Activated CD4-positive, alpha-beta memory T cell treated with anti-CD3 and anti-CD28 coated beads for 36 hours (primary cell): Measurements from ENCODE around the gene MORN1. TPM values are rescaled to one million over a fixed set of nuclear protein-coding genes. Genes with fewer than 3 reads are reported as not detected.

Experiments
- CTCF ChIA-PET: fragments of 350-600 bp; sonication (Branson Sonifier 250); formaldehyde crosslinking; loops from one replicate; lab custom pipeline; 2021; ENCODE audit warnings: antibody characterized with exemption, inconsistent platforms; lab: Charles Lee
- POLR2A ChIA-PET: fragments of 350-600 bp; sonication (Branson Sonifier 250); formaldehyde crosslinking; loops from one replicate; lab custom pipeline; 2021; ENCODE audit warnings: antibody characterized with exemption; lab: Charles Lee
- DNase-seq: peaks from one replicate; pipeline ENCODE4 v3.0.0-alpha.2; 2020
- H3K27ac Mint-ChIP-seq: one replicate; pipeline ENCODE4 v1.8.0; 2021; ENCODE audit warnings: mixed read lengths
- H3K27me3 Mint-ChIP-seq: one replicate; pipeline ENCODE4 v1.8.0; 2021; ENCODE audit warnings: mixed read lengths
- H3K36me3 Mint-ChIP-seq: one replicate; pipeline ENCODE4 v1.8.0; 2021; ENCODE audit warnings: mixed read lengths
- H3K4me1 Mint-ChIP-seq: one replicate; pipeline ENCODE4 v1.8.0; 2021; ENCODE audit warnings: low read depth, mixed read lengths
- H3K4me3 Mint-ChIP-seq: one replicate; pipeline ENCODE4 v1.8.0; 2021; ENCODE audit warnings: mild to moderate bottlenecking, mixed read lengths
- H3K9me3 Mint-ChIP-seq: one replicate; pipeline ENCODE4 v1.8.0; 2021; ENCODE audit warnings: mixed read lengths
- intact Hi-C: fragments of 100-400 bp; cut with micrococcal nuclease; formaldehyde crosslinking; loops from one replicate; pipeline ENCODE4 v1.15.1; 2023
- total RNA-seq, 2 experiments: library from RNA; stranded (reverse); gene quantifications; one replicate each; pipeline ENCODE4 v1.2.3, GENCODE V29; 2021

Gene MORN1
- total RNA-seq, 2 experiments from 2014 or later, result 5.4 to 6.3 TPM

DNA sequence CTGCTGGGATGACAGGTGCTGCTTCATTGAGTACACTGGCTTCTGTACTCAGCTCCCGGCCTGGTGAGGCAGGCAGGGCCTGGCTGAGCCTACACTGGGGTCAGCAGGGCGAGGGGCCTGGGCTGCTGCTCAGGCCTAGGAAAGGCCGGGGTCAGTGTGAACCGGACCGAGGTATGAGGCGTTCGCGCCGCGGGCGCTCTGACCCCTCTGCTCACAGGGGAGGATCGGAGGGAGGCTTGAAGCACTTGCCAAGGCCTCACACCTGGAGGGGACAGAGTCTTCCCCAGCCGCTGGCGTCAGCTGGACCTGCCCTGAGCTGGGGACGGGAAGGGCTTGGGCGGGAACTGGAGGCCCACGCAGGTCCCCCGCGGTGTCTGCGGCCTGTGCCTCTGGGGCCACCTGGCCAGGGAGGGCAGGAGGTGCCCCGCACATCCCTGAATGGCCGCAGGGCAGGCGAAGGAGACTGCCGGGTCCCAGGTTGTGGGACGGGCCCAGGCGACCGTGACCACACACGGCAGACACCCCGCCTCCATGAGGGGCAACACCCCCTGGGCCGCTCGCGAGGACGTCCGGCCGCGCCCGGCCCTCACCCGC, 20.5 kb upstream of the MORN1 start:
- Mint-ChIP-seq H3K36me3 (peaks cover 10% of the 10 kb centered on the region), H3K27ac (peak overlapping the region; percentile 76), H3K4me1 (peaks cover 31% of the 10 kb centered on the region), H3K9me3 (no peaks in the 10 kb centered on the region), H3K27me3 (no peaks in the 10 kb centered on the region), H3K4me3 (peak overlapping the region; percentile 88)
- ChIA-PET POLR2A (interaction anchor here (1.7 to 1.9 kb wide), 2 partner anchors 20 to 174 kb away, joined by 7 read pairs; partner anchors contain the start of genes MORN1, PRXL2B and RER1), CTCF (interaction anchor here (0.9 to 2.4 kb wide), 3 partner anchors 136 to 375 kb away, joined by 4 to 15 read pairs (median 8); partner anchors contain the start of gene FAAP20)
- no peak for DNase-seq
- intact Hi-C loops, result loop anchor here (1.0 to 10.0 kb wide), 5 partner anchors 21 to 497 kb away; partner anchors contain the start of genes CALML6, MORN1, PANK4 and RER1

DNA sequence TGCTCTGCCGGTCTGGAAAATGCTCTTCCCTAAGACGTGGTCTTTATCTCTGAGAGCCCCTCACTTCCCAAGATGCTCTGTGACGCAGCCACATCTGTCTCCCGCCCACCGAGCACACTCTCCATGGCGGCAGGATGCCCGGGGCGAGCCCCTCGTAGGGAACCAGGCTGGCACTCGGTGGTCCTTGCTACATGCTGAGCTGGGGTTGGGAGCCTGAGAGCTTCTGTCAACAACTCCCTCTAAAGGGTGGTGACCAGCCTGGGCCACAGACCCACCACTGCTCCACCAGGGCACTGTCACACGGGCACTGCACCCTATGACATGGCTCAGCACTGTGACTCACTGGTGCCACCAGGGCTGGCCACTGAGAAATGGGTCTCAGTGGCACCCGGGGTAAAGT, 18.4 kb upstream of the MORN1 start:
- H3K9me3 Mint-ChIP-seq, result no peaks in the 10 kb centered on the region
- H3K36me3 Mint-ChIP-seq, result peaks cover 15% of the 10 kb centered on the region
- no peak overlapping the region for H3K4me3 Mint-ChIP-seq
- H3K27me3 Mint-ChIP-seq, result no peaks in the 10 kb centered on the region
- intact Hi-C loops, result loop anchor here (5.0 to 10.0 kb wide), 2 partner anchors 233 to 495 kb away; partner anchors contain the start of genes CALML6 and TMEM52
- no peak overlapping the region for H3K27ac Mint-ChIP-seq
- ChIA-PET POLR2A (interaction anchor here (0.6 to 1.3 kb wide), 2 partner anchors 16 to 116 kb away, joined by 3 read pairs; partner anchors contain the start of gene PANK4), CTCF (no interaction called here)
- DNase-seq, result no peak
- peaks cover 14% of the 10 kb centered on the region for H3K4me1 Mint-ChIP-seq

DNA sequence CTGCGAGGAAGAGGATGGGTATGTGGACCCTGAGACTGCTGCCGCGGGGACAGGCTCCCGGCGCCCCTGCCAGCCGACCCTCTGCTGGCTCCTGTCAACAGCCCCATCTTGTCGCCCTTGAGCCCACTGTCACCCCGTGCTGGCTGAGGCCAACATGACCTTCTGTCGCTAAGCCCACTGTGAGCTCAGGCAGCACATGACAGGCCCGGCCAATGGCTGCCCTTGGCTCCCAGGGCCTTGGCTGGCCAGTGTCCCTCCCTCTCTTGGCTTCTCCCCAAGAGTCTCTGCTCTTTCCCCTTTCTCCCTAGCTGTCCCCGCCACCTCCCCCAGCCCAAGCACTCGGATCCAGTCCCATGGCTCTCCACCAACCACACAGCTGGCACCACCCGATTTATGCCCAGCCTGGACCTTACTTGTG, 17.5 kb upstream of the MORN1 start:
- H3K4me3 Mint-ChIP-seq, result no peak overlapping the region
- H3K27me3 Mint-ChIP-seq, result no peaks in the 10 kb centered on the region
- H3K9me3 Mint-ChIP-seq, result no peaks in the 10 kb centered on the region
- H3K36me3 Mint-ChIP-seq, result peaks cover 19% of the 10 kb centered on the region
- ChIA-PET POLR2A (interaction anchor here (1.3 kb wide), 1 partner anchor 117 kb away, joined by 3 read pairs; the partner anchor contains the start of gene PANK4), CTCF (no interaction called here)
- H3K27ac Mint-ChIP-seq, result no peak overlapping the region
- intact Hi-C loops, result no loop called here
- no peak for DNase-seq
- H3K4me1 Mint-ChIP-seq, result peaks cover 7% of the 10 kb centered on the region

DNA sequence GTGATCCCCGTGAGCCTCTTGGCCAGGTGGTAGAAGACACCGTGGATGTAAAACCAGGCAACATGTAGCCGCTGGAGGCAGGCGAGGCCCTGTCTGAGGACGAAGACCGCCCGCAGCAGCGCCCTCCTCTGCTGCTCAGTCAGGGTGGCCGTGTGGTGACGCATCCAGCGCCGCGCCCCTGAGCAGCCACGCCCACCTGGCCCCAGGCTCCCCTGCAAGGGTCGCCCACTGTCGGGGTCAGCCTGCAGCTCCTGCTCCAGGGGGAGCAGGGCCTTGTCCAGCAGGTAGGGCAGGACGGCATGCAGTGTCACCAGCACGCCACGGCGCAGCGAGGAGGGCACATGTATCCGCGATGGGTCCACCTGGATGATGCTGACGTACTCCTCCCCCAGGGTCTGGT, 17.1 kb upstream of the MORN1 start:
- Mint-ChIP-seq H3K4me3 (no peak overlapping the region), H3K9me3 (no peaks in the 10 kb centered on the region), H3K36me3 (peaks cover 21% of the 10 kb centered on the region), H3K27me3 (no peaks in the 10 kb centered on the region), H3K4me1 (peaks cover 7% of the 10 kb centered on the region), H3K27ac (no peak overlapping the region)
- intact Hi-C loops, result no loop called here
- DNase-seq, result no peak
- ChIA-PET CTCF (no interaction called here), POLR2A (no interaction called here)

DNA sequence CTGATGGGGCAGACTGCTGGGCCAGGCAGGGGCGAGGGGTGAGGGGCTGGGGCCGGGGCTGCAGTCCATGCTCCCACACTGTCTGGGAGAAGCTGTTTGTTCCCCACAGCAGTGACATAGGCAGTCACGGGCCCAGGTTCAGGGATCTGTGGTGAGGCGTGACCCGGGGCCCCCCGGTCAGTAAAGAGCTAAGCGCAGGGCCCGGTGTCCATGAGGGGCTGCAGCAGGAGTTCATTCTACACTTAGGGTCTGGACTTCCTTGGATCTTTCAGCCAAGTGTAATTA, 16.6 kb upstream of the MORN1 start:
- ChIA-PET CTCF (no interaction called here), POLR2A (no interaction called here)
- Mint-ChIP-seq H3K27ac (no peak overlapping the region), H3K27me3 (no peaks in the 10 kb centered on the region), H3K4me1 (peaks cover 7% of the 10 kb centered on the region), H3K9me3 (no peaks in the 10 kb centered on the region), H3K36me3 (peaks cover 22% of the 10 kb centered on the region), H3K4me3 (no peak overlapping the region)
- intact Hi-C loops, result no loop called here
- no peak for DNase-seq

DNA sequence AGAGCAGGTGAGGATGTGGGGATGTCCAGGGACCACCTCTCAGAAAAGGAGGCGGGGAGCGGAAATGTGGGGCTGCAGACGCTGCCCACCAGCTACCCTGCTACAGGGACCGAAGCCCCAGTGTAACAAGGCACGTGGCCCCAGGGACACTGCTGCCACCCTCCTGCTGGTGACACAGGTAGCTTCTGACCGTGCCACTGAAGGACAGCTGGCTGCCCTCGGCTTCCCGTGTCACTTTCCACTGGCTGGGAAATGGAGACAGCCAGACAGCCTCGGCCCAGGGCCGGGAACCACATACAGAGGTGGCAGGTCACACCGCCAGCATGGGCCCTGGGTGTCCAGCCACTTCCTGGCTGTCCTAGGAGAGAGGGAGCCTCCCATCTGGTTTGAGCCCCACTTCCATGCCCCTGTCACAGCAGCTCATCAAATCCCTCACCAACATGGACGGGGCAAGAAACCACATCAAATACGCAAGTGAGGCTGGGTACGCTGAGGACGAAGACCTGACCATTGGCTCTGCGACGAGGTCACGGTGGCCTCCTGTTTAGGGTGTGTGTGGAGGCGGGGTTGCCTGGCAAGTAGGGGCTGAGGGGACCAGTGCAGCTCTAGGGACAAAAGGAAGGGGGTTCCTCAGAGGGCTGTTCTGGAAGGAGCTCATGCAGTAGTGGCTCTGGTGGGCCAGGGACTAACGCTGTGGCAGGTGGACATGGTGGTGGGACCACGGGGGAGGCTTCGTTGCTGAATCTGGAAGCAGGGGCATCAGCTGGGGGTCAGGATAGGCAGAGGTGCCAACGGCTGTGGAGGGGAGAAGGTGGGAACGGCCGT, 16.0 kb upstream of the MORN1 start:
- intact Hi-C loops, result no loop called here
- ChIA-PET CTCF (no interaction called here), POLR2A (no interaction called here)
- Mint-ChIP-seq H3K4me1 (peaks cover 7% of the 10 kb centered on the region), H3K9me3 (no peaks in the 10 kb centered on the region), H3K27ac (no peak overlapping the region), H3K36me3 (peaks cover 25% of the 10 kb centered on the region), H3K4me3 (no peak overlapping the region), H3K27me3 (no peaks in the 10 kb centered on the region)
- DNase-seq, result no peak

DNA sequence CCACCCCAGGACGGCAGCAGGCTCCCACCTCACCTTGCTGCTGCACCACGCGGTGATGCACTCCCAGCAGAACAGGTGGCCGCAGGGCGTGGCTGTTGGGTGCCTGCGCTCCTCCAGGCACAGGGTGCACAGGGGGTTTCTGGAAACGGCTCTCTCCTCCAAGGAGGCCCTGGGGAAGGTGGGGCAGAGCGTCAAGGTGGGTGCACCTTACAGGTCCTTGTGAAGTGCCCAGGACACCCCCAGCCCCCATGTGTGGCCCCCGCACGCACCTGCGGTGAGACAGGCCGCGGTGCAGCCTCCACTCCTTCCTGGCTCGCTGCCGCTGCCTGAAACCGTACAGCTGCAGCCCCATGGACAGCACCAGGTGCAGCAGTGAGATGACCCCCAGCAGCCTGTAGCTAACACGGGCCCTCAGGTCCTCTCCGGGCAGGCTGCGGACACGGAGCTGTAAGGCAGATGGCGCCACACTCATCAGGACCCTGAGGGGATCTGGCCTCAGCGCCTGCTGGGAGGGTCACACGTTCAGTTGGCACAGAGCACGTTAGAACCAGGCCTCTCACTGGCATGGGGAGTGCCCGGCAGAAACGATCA, 15.2 kb upstream of the MORN1 start:
- Mint-ChIP-seq H3K4me3 (no peak overlapping the region), H3K27ac (no peak overlapping the region), H3K9me3 (no peaks in the 10 kb centered on the region), H3K4me1 (peaks cover 3% of the 10 kb centered on the region), H3K36me3 (peaks cover 33% of the 10 kb centered on the region), H3K27me3 (no peaks in the 10 kb centered on the region)
- no peak for DNase-seq
- intact Hi-C loops, result no loop called here
- POLR2A ChIA-PET, result no interaction called here
- CTCF ChIA-PET, result no interaction called here

DNA sequence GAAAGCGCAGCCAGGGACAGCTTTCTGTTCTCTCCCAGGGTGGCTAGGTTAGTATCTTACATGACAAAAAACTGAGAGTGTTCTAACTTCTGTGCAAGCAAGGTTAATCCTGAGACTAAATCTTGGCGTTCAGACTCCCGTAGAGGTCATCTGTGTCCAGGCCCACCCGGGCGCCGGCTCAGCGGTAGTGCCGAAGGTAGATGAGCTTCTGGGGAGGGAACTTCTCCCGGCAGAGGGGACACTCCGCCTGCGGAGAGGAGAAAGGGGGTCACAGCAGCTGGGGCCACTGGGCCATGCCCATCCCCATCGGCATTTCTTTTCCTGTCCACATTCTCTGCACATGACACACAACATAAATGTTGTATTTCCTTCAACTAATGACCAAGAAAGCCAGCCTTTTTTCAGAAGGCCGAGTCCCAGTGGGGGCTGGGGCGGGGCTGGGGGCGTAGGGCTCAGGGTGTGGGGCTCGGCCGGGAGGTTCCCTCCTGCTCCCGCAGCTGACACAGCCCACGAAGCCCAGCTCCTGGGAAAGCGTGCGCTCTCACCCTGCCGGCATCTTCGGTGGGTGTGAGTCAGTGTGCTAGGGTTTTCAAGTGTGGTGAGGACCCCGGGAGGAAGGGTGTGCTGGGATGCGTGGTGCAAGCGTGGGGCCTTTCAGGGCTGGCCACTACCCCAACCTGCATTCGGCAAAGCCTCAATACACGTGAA, 14.4 kb upstream of the MORN1 start:
- POLR2A ChIA-PET, result no interaction called here
- intact Hi-C loops, result no loop called here
- Mint-ChIP-seq H3K4me1 (peaks cover under 1% of the 10 kb centered on the region), H3K27me3 (no peaks in the 10 kb centered on the region), H3K27ac (no peak overlapping the region), H3K4me3 (no peak overlapping the region), H3K9me3 (no peaks in the 10 kb centered on the region), H3K36me3 (peaks cover 38% of the 10 kb centered on the region)
- no peak for DNase-seq
- CTCF ChIA-PET, result no interaction called here

DNA sequence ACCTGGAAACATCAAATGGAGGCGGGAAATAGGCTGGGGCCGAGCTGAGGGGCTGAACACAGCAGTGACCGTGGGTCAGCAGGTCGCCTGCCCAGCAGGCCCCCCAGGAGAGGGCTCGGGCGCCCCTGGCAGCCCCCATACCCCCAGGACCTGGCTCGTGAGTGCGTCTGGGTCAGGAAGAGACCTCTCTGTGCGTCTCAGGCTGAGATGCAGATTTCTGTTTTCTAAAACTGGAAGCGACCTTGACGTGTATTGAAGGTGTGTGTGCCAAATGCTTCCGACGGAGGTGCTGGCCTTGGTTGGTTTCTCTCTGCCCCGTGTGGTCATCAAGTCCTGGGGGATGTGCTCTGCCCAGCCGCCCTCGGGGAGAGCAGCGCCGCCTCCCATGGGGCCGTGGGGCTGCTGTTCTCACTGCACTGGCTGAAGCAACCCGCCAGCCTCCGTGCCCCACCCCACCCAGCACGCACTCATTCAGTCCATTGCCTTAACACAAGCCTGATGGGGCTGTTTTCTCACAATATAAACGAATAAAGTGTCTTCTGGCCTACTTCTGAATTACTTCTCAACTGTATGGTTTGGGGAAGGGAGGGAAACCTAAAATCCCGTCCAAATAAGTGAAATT, 13.6 kb upstream of the MORN1 start:
- DNase-seq, result no peak
- Mint-ChIP-seq H3K4me1 (peaks cover 3% of the 10 kb centered on the region), H3K27me3 (no peaks in the 10 kb centered on the region), H3K36me3 (peaks cover 44% of the 10 kb centered on the region), H3K27ac (no peak overlapping the region), H3K4me3 (no peak overlapping the region), H3K9me3 (no peaks in the 10 kb centered on the region)
- ChIA-PET CTCF (no interaction called here), POLR2A (no interaction called here)
- intact Hi-C loops, result no loop called here

DNA sequence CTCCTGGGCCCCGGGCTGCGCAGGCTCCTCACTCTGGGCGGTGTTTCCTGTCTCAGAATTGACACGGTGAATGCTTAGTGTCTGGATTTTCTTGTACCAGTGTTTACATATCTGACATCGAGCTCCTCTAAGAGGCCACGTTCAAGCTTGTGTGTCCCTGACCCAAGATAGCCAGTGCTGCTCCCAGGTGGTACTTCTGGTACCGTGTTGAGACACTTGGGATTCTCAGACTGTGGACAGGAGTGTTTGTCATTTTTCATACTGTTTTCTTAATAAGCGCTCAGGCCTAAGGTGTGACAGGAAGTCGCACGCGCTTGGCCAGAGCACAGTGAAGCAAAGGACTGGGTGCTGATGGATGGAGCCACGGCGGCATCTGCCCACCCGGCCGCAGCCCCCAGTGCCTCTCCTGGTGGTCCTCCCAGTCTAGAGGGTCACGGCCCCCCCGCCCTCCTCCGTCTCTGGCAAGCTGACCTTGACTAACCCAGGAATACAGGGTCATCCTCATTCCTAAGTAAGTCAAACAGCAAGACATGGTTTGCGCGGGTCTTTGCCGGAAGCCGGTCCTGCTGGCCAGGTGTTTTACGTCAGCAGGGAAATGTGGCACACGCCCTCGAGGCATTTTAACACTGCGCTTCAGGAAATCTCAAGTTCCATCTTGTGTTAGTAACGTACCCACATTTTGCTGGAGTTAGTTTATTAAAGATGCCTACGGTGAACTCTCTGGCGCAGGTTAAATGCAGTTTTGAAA, 13.0 kb upstream of the MORN1 start:
- Mint-ChIP-seq H3K4me1 (peaks cover 3% of the 10 kb centered on the region), H3K27ac (no peak overlapping the region), H3K36me3 (peaks cover 47% of the 10 kb centered on the region), H3K9me3 (no peaks in the 10 kb centered on the region), H3K27me3 (no peaks in the 10 kb centered on the region), H3K4me3 (no peak overlapping the region)
- CTCF ChIA-PET, result no interaction called here
- intact Hi-C loops, result no loop called here
- POLR2A ChIA-PET, result no interaction called here
- DNase-seq, result no peak

DNA sequence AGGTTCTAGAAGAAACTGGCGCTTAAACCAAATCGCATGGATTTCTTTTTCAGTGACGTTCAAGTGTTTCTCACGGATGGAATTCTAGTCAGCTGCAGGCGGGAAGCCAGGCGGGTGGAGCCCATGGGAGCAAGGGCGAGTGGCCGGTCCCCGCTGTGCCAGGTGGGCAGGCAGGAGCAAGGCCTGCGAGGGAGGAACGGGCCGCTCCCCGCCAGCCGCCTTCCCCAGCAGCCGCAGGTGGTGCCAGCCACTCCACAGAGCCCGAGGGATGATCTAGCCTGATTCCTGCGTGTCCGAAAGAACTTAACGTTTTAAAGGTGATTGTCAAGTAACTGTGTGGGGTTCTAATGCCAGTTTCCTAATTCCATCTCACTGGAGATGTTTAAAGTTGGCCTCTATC, 11.9 kb upstream of the MORN1 start:
- H3K4me3 Mint-ChIP-seq, result no peak overlapping the region
- no peaks in the 10 kb centered on the region for H3K27me3 Mint-ChIP-seq
- H3K36me3 Mint-ChIP-seq, result peaks cover 50% of the 10 kb centered on the region
- H3K4me1 Mint-ChIP-seq, result peaks cover 3% of the 10 kb centered on the region
- CTCF ChIA-PET, result no interaction called here
- intact Hi-C loops, result no loop called here
- no peak overlapping the region for H3K27ac Mint-ChIP-seq
- DNase-seq, result no peak
- POLR2A ChIA-PET, result no interaction called here
- H3K9me3 Mint-ChIP-seq, result no peaks in the 10 kb centered on the region
